HL-60 (cell line): Measurements from ENCODE around the gene SYNC.

Experiments used
- GABPA ChIP-seq: IDR thresholded peaks from 2 replicates; pipeline ENCODE4 v1.6.1; 2012; ENCODE audit warnings: low read depth
- POLR2AphosphoS5 ChIP-seq: IDR thresholded peaks from 2 replicates; pipeline ENCODE4 v1.6.1; 2012; ENCODE audit warnings: low read depth
- TF ChIP-seq, protein P1 (sequence below): IDR thresholded peaks from one replicate; pipeline ENCODE4 v1.5.1; 2011; ENCODE audit warnings: low read length, control low read depth, inconsistent platforms; ENCODE audit not compliant: insufficient read depth

GRCh38 chr1:32684167-32684811 is 18.3 kb downstream of the SYNC start:
- TF ChIP-seq, protein P1, sequence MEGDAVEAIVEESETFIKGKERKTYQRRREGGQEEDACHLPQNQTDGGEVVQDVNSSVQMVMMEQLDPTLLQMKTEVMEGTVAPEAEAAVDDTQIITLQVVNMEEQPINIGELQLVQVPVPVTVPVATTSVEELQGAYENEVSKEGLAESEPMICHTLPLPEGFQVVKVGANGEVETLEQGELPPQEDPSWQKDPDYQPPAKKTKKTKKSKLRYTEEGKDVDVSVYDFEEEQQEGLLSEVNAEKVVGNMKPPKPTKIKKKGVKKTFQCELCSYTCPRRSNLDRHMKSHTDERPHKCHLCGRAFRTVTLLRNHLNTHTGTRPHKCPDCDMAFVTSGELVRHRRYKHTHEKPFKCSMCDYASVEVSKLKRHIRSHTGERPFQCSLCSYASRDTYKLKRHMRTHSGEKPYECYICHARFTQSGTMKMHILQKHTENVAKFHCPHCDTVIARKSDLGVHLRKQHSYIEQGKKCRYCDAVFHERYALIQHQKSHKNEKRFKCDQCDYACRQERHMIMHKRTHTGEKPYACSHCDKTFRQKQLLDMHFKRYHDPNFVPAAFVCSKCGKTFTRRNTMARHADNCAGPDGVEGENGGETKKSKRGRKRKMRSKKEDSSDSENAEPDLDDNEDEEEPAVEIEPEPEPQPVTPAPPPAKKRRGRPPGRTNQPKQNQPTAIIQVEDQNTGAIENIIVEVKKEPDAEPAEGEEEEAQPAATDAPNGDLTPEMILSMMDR, result no peak
- TF ChIP-seq POLR2AphosphoS5 (no peak), GABPA (no peak)
